Activated CD4-positive, alpha-beta T cell treated with anti-CD3 and anti-CD28 coated beads, Interleukin-2, Interleukin-6, amounts not matched to agents 100 ng/mL and 50 ng/mL, durations not matched to agents 16 hours and 8 hours (primary cell): ENCODE results near the gene SYNGR3.
"Not testable (repeated sequence)": the region's sequence is repeated elsewhere in the genome, so short reads cannot be mapped to it uniquely, and the experiment has no call there.

ENCODE experiments used
- DNase-seq: peaks from one replicate; pipeline ENCODE4 v3.0.0-alpha.2; 2020

The SYNGR3 gene

GRCh38 chr16:2011726-2012125 is 22.0 kb downstream of the SYNGR3 start:
- not testable (repeated sequence) for DNase-seq

- no peak for DNase-seq
These were observed 23.8 kb downstream of the SYNGR3 start for GRCh38 chr16:2013527-2013926.

GRCh38 chr16:2015117-2015946 is 25.6 kb downstream of the SYNGR3 start:
- DNase-seq: no peak

- no peak for DNase-seq
These were observed 26.1 kb downstream of the SYNGR3 start for GRCh38 chr16:2015947-2016208.

- DNase-seq: no peak
These were observed 26.7 kb downstream of the SYNGR3 start for GRCh38 chr16:2016407-2016922.

- DNase-seq: no peak
These were observed 29.7 kb downstream of the SYNGR3 start, which contains the start of gene NPW for GRCh38 chr16:2019518-2019920. Gene NPW (plus strand): TSS chr16:2019785.

GRCh38 chr16:2019921-2020831 is 30.4 kb downstream of the SYNGR3 start:
- DNase-seq: no peak

GRCh38 chr16:2022723-2023091 is 32.9 kb downstream of the SYNGR3 start:
- peak; percentile 30 for DNase-seq

GRCh38 chr16:2023092-2024031 is 33.6 kb downstream of the SYNGR3 start:
- peak; percentile 97 for DNase-seq

GRCh38 chr16:2024032-2024420 is 34.3 kb downstream of the SYNGR3 start:
- no peak for DNase-seq

- DNase-seq: no peak
These were observed 35.5 kb downstream of the SYNGR3 start for GRCh38 chr16:2025251-2025650.

- no peak for DNase-seq
These were observed 36.2 kb downstream of the SYNGR3 start for GRCh38 chr16:2025878-2026460.

GRCh38 chr16:2026461-2027023 is 36.8 kb downstream of the SYNGR3 start, which contains the start of gene NHERF2:
Gene NHERF2 (plus strand): TSS chr16:2026902. CDS start chr16:2027006, 104 bp downstream.
- peak; percentile 26 for DNase-seq

- DNase-seq: no peak
These were observed 37.5 kb downstream of the SYNGR3 start for GRCh38 chr16:2027024-2028010.

- DNase-seq: no peak
These were observed 38.4 kb downstream of the SYNGR3 start for GRCh38 chr16:2028146-2028545.

GRCh38 chr16:2028620-2029220 is 39.0 kb downstream of the SYNGR3 start:
- no peak for DNase-seq

GRCh38 chr16:2029350-2029749 is 39.6 kb downstream of the SYNGR3 start:
- DNase-seq: no peak

- DNase-seq: no peak
These were observed 40.3 kb downstream of the SYNGR3 start for GRCh38 chr16:2030036-2030435.

GRCh38 chr16:2031081-2031577 is 41.4 kb downstream of the SYNGR3 start:
- no peak for DNase-seq
